GM10248 (cell line): ENCODE results near the gene COL8A1.

ENCODE experiments used
- CTCF ChIA-PET: fragments of 300-600 bp; sonication (Branson Sonifier 250); formaldehyde crosslinking; extraction: SDS; loops from one replicate; lab custom pipeline; 2021; ENCODE audit warnings: antibody characterized with exemption; lab: Yijun Ruan, JAX
- POLR2A ChIA-PET: fragments of 350-650 bp; sonication (Branson Sonifier 250); formaldehyde crosslinking; extraction: SDS; loops from one replicate; lab custom pipeline; 2020; ENCODE audit warnings: antibody characterized with exemption; lab: Yijun Ruan, JAX
- DNase-seq: peaks from one replicate; pipeline ENCODE4 v3.0.0; 2012; ENCODE audit errors: extremely low spot score
- TF ChIP-seq, protein P1 (sequence below): IDR thresholded peaks from 2 replicates; pipeline ENCODE4 v1.5.1; 2012; ENCODE audit warnings: mild to moderate bottlenecking, low read depth; ENCODE audit errors: extremely low read depth, missing control alignments, control extremely low read depth

The COL8A1 gene

GRCh38 chr3:99751649-99752048 is 113.3 kb downstream of the COL8A1 start:
- DNase-seq: no peak
- CTCF ChIA-PET: interaction anchor here (0.9 to 5.1 kb wide), 8 partner anchors 12 to 1150 kb away, joined by 3 to 29 read pairs (median 5); no protein-coding TSS in a partner anchor
- POLR2A ChIA-PET: no interaction called here
- TF ChIP-seq, protein P1, sequence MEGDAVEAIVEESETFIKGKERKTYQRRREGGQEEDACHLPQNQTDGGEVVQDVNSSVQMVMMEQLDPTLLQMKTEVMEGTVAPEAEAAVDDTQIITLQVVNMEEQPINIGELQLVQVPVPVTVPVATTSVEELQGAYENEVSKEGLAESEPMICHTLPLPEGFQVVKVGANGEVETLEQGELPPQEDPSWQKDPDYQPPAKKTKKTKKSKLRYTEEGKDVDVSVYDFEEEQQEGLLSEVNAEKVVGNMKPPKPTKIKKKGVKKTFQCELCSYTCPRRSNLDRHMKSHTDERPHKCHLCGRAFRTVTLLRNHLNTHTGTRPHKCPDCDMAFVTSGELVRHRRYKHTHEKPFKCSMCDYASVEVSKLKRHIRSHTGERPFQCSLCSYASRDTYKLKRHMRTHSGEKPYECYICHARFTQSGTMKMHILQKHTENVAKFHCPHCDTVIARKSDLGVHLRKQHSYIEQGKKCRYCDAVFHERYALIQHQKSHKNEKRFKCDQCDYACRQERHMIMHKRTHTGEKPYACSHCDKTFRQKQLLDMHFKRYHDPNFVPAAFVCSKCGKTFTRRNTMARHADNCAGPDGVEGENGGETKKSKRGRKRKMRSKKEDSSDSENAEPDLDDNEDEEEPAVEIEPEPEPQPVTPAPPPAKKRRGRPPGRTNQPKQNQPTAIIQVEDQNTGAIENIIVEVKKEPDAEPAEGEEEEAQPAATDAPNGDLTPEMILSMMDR: no peak

DNA sequence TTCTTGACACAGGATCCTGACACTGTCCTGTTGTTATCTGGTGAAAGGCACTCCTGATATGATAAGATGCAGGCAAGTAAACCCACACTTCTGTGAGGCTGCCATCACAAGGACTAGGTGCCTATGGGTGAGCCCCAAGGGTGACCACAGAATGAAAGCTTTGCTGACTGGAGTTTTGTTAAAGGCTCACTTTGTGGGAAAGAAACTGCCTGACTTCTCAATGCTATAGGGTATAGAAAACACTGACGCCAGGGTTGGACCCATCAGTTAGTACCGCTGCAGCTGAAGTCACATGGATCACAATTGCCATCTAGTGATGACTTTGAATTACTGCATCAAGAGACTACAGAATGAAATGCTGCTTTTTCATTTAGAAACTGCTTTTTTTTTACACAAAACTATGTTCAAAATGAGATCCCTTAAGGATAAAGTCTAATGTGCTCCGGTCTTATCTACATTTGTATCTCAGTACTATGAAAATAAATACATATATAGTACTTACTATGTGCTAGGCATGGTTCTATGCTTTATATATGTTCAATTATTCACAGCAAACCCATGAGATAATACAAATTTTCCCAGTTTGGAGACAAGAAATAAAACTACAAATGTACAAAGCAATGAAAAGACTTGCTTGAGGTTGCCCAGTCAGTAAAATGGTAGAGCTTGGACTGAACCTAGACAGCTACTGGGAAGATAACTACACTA is 115.0 kb downstream of the COL8A1 start:
- POLR2A ChIA-PET: no interaction called here
- DNase-seq: peak; percentile 34
- CTCF ChIA-PET: interaction anchor here (0.7 to 5.1 kb wide), 19 partner anchors 8 to 940 kb away, joined by 3 to 29 read pairs (median 4); no protein-coding TSS in a partner anchor
- TF ChIP-seq, protein P1: peak; percentile 75

GRCh38 chr3:99755831-99756230 is 117.4 kb downstream of the COL8A1 start:
- CTCF ChIA-PET: interaction anchor here (1.7 kb wide), 2 partner anchors 9 to 931 kb away, joined by 3 to 5 read pairs; no protein-coding TSS in a partner anchor
- POLR2A ChIA-PET: interaction anchor here (0.5 kb wide), 1 partner anchor 73 kb away, joined by 4 read pairs; no protein-coding TSS in a partner anchor
- DNase-seq: no peak
- TF ChIP-seq, protein P1: no peak

DNA sequence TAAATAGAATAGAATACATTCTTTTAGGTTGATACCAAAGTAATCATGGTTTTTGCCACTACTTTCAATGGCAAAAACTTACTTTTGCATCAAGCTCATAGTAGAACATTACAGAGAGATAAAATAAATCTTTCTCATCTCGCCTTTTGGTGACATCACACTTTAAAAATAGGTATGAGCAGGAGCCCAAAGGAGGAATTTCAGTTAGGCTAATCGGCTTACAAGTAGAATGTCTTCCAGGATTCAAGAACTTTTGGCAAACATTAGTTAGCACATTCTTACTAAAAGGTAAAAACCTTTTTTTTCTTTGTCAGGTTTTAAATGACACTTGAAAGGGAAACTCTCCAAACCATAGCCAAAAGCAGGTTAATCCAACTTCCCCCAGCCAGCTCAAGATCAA is 119.6 kb downstream of the COL8A1 start:
- TF ChIP-seq, protein P1: no peak
- no peak for DNase-seq
- ChIA-PET POLR2A (no interaction called here), CTCF (interaction anchor here (1.0 to 1.4 kb wide), 2 partner anchors 51 to 940 kb away, joined by 3 to 7 read pairs; no protein-coding TSS in a partner anchor)

DNA sequence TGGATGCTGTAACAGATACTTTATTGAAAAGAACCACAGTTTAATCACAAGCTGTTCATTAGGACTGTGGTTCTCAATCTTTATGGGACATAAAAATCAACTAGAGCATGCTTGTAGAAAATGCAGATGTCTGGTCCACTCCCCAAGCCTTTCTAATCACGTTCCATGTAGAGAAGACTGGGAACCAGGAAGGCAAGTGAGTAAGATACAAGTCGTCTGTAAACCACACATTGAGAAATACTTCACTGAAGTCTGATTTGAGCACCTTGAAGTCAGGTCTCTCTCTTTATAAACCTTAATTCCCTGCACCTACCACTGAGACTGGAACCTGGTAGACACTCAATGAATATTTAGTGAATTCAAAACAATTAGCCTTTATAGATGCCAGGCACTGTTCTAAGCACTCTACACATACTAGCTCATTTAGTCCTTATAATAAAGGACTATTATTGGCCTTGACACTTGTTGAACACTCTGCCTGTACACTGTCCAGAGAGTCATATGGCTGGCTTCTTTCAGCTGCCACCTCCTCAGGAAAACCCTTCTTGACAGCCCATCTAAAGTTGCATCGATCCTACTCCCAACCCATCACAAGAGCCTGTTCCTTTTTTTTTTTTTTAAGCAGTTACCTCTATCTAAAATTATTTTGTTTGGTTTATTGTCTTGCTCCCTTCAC is 120.2 kb downstream of the COL8A1 start:
- CTCF ChIA-PET: interaction anchor here (1.0 to 1.5 kb wide), 2 partner anchors 10 to 51 kb away, joined by 3 to 4 read pairs; no protein-coding TSS in a partner anchor
- TF ChIP-seq, protein P1: no peak
- no peak for DNase-seq
- POLR2A ChIA-PET: no interaction called here

DNA sequence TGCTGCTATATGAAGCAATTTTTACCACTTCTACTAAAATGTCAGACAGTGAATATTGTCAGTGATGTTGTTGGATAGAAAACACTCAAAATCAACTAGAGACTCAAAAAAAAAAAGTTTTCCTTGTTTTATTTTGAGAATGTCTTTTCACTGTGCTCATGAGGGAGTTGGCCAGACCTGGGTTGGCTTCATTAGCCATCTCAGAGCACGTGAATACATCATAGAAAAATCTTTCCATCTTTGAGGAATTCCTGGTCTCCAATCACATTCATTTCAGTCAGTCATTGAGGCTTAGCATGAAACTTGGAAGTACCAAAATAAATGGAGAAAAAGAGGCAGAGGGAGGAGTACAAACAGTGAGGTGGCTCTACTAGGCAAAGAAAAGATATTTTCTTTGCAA is 121.6 kb downstream of the COL8A1 start:
- TF ChIP-seq, protein P1: no peak
- CTCF ChIA-PET: interaction anchor here (1.5 kb wide), 1 partner anchor 943 kb away, joined by 3 read pairs; no protein-coding TSS in a partner anchor
- POLR2A ChIA-PET: no interaction called here
- DNase-seq: no peak
